GM12878 (cell line): ENCODE results near the gene C1QTNF9. TPM values are rescaled to one million over a fixed set of nuclear protein-coding genes. Genes with fewer than 3 reads are reported as not detected.

Experiments
- ATAC-seq: fragments of 200-7000 bp; cut with Tn5 transposase; 3 replicates; pipeline ENCODE4 v1.9.1; 2020; ENCODE audit warnings: mild to moderate bottlenecking, moderate library complexity
- BruUV-seq: library from RNA; stranded (reverse); fragments of 400-500 nt; replicated peaks from 2 replicates; lab custom pipeline; 2021; lab: Mats Ljungman, UMichigan
- CTCF ChIA-PET: fragments of 300-600 bp; sonication (Branson Sonifier 250); formaldehyde crosslinking; extraction: SDS; loops from one replicate; lab custom pipeline; 2021; ENCODE audit warnings: inconsistent platforms; lab: Yijun Ruan, JAX
- POLR2A ChIA-PET: fragments of 350-600 bp; formaldehyde crosslinking; extraction: SDS; loops from one replicate; lab custom pipeline; 2021; ENCODE audit warnings: inconsistent platforms; lab: Charles Lee
- RAD21 ChIA-PET: fragments of 300-600 bp; sonication (Branson Sonifier 250); formaldehyde crosslinking; loops from one replicate; lab custom pipeline; 2023; ENCODE audit warnings: antibody characterized with exemption; ENCODE audit not compliant: unreplicated experiment; lab: Charles Lee
- SMC1A ChIA-PET: fragments of 300-600 bp; sonication (Branson Sonifier 250); formaldehyde crosslinking; loops from one replicate; lab custom pipeline; 2023; ENCODE audit not compliant: unreplicated experiment, uncharacterized antibody; lab: Charles Lee
- DNase-seq: peaks from one replicate; pipeline ENCODE4 v3.0.0-alpha.2; 2011; ENCODE audit warnings: low read depth, low spot score
- FAIRE-seq: peaks from 3 replicates; lab custom pipeline; 2011; peaks lifted over from hg19 to GRCh38; lab: Jason Lieb, UNC
- H2AFZ ChIP-seq: 2 replicates; pipeline ENCODE4 v1.6.0; 2011; ENCODE audit warnings: low read depth, low read length, control low read depth; ENCODE audit not compliant: control insufficient read depth
- H3K27ac ChIP-seq: 2 replicates; pipeline ENCODE4 v1.5.1; 2011; ENCODE audit warnings: control low read depth; ENCODE audit not compliant: control insufficient read depth, insufficient read depth
- H3K27me3 ChIP-seq, 2 experiments: replicated peaks in 1 of 2; 2 replicates each; pipeline versions ENCODE4 v1.6.0 to v1.6.1; 2011; ENCODE audit warnings: low read length in 1 of 2; ENCODE audit not compliant: control insufficient read depth in 2 of 2, insufficient read depth in 2 of 2
- H3K36me3 ChIP-seq, 2 experiments: 2 replicates each; pipeline ENCODE4 v1.5.1; 2011; ENCODE audit warnings: low read length in 1 of 2; ENCODE audit not compliant: control insufficient read depth in 2 of 2, insufficient read depth in 2 of 2
- H3K4me1 ChIP-seq: 2 replicates; pipeline ENCODE4 v1.6.1; 2011; ENCODE audit warnings: mild to moderate bottlenecking, low read length, moderate library complexity, mixed read lengths; ENCODE audit not compliant: control insufficient read depth, insufficient read depth
- H3K4me2 ChIP-seq: 2 replicates; pipeline ENCODE4 v1.6.0; 2011; ENCODE audit warnings: control low read depth; ENCODE audit not compliant: control insufficient read depth, insufficient read depth
- H3K4me3 ChIP-seq: fragments of 200-600 bp; sonication (generic); 2 replicates; pipeline ENCODE4 v1.5.1; 2016
- H3K79me2 ChIP-seq: 2 replicates; pipeline ENCODE4 v1.6.0; 2011; ENCODE audit warnings: low read length; ENCODE audit not compliant: control insufficient read depth, insufficient read depth
- H3K9ac ChIP-seq: 2 replicates; pipeline ENCODE4 v1.8.0; 2011; ENCODE audit warnings: low read length, control low read depth, mixed read lengths; ENCODE audit not compliant: control insufficient read depth, insufficient read depth
- H3K9me3 ChIP-seq: replicated peaks from 3 replicates; pipeline ENCODE4 v1.5.1; 2011; ENCODE audit warnings: mild to moderate bottlenecking, low read length; ENCODE audit not compliant: control insufficient read depth, insufficient read depth
- H4K20me1 ChIP-seq: 2 replicates; pipeline ENCODE4 v1.6.0; 2011; ENCODE audit not compliant: control insufficient read depth, insufficient read depth
- BACH1 ChIP-seq: fragments of 450-650 bp; IDR thresholded peaks from 2 replicates; pipeline ENCODE4 v1.6.1; 2017; ENCODE audit warnings: mild to moderate bottlenecking, borderline replicate concordance
- BCL11A ChIP-seq: IDR thresholded peaks from 2 replicates; pipeline ENCODE4 v1.6.1; 2011; ENCODE audit warnings: low read depth, low read length
- CEBPB ChIP-seq, 2 experiments: fragments of 150-350 bp in 1 of 2; IDR thresholded peaks; 2 replicates each; pipeline ENCODE4 v1.6.1; 2012 to 2014; ENCODE audit warnings: low read depth in 2 of 2, low read length in 2 of 2, borderline replicate concordance in 1 of 2, inconsistent platforms in 1 of 2
- HCFC1 ChIP-seq: fragments of 150-350 bp; IDR thresholded peaks from 2 replicates; pipeline ENCODE4 v1.6.1; 2014; ENCODE audit warnings: low read length
- HDGF ChIP-seq: fragments of 450-650 bp; IDR thresholded peaks from 2 replicates; pipeline ENCODE4 v1.6.1; 2016; ENCODE audit warnings: antibody characterized with exemption
- IKZF2 ChIP-seq, 2 experiments: fragments of 450-650 bp; IDR thresholded peaks; 2 replicates each; pipeline ENCODE4 v1.6.1; 2017; ENCODE audit warnings: mild to moderate bottlenecking in 2 of 2, moderate library complexity in 2 of 2
- KLF5 ChIP-seq: fragments of 450-650 bp; IDR thresholded peaks from 2 replicates; pipeline ENCODE4 v1.6.1; 2014; ENCODE audit warnings: mild to moderate bottlenecking; ENCODE audit not compliant: partially characterized antibody
- MAX ChIP-seq: IDR thresholded peaks from 2 replicates; pipeline ENCODE4 v1.6.1; 2012; ENCODE audit warnings: low read depth, low read length, improper control_type of control experiment
- MYC ChIP-seq: IDR thresholded peaks from 2 replicates; pipeline ENCODE4 v1.6.1; 2011; ENCODE audit warnings: mild to moderate bottlenecking, low read length, moderate library complexity, inconsistent platforms; ENCODE audit not compliant: insufficient read depth, insufficient replicate concordance, insufficient read length, severe bottlenecking
- SIN3A ChIP-seq: IDR thresholded peaks from 2 replicates; pipeline ENCODE4 v1.6.1; 2012; ENCODE audit warnings: low read depth, low read length, improper control_type of control experiment
- STAT3 ChIP-seq: IDR thresholded peaks from 2 replicates; pipeline ENCODE4 v1.6.1; 2011; ENCODE audit warnings: low read depth, low read length, improper control_type of control experiment
- TCF12 ChIP-seq: IDR thresholded peaks from 2 replicates; pipeline ENCODE4 v1.6.1; 2011; ENCODE audit warnings: low read depth, mild to moderate bottlenecking, low read length
- YBX1 ChIP-seq: fragments of 450-650 bp; IDR thresholded peaks from 2 replicates; pipeline ENCODE4 v1.6.1; 2016; ENCODE audit warnings: antibody characterized with exemption
- ZBED1 ChIP-seq: IDR thresholded peaks from 2 replicates; pipeline ENCODE4 v1.6.1; 2016; ENCODE audit warnings: borderline replicate concordance
- WGBS: methylation state at CpG from one replicate; pipeline ENCODE4 v1.1.6; 2016; ENCODE audit warnings: low lambda C conversion rate; ENCODE audit not compliant: insufficient replicate concordance, insufficient coverage; ENCODE audit errors: missing lambda C conversion rate; 5-methylcytosine and 5-hydroxymethylcytosine counted together
- in situ Hi-C: fragments of 300-500 bp; cut with MboI; formaldehyde crosslinking; loops from 9 replicates; pipeline ENCODE4 v1.14.3; 2018; ENCODE audit warnings: mixed read lengths
- intact Hi-C: fragments of 100-400 bp; cut with micrococcal nuclease; formaldehyde crosslinking; loops from one replicate; pipeline ENCODE4 v1.14.2; 2022; ENCODE audit not compliant: unreplicated experiment
- polyA plus RNA-seq, 11 experiments: library from polyadenylated mRNA; depleted of rRNA in 4 of 11; unstranded in 6 of 11; stranded (reverse) in 5 of 11; fragments of >200 nt; fragmentation: Nextera tagmentation in 4 of 11; fragmentation: Illumina TruSeq in 1 of 11; extraction: Ambion mirVana in 4 of 11; extraction: Trizol in 1 of 11; gene quantifications; 1 replicate in 1 of 11; 2 replicates in 10 of 11; pipeline versions ENCODE4 v1.2.1 to v1.2.3, GENCODE V29; 2011 to 2016; ENCODE audit warnings: inconsistent platforms in 2 of 11, missing spikeins in 2 of 11, low read depth in 1 of 11
- total RNA-seq, 4 experiments: library from RNA; depleted of rRNA in 3 of 4; stranded (reverse); fragments of >200 nt in 3 of 4; fragmentation: Illumina TruSeq in 1 of 4; extraction: Trizol in 1 of 4; gene quantifications; 2 replicates each; pipeline versions ENCODE4 v1.2.1 to v1.2.3, GENCODE V29; 2013 to 2021
- TF ChIP-seq, protein P1 (sequence below): fragments of 450-650 bp; formaldehyde crosslinking; IDR thresholded peaks from 2 replicates; pipeline ENCODE4 v1.4.0; 2022; ENCODE audit warnings: mild to moderate bottlenecking, moderate library complexity

The C1QTNF9 gene
- total and polyA plus RNA-seq, 10 of the 15 experiments (the other 5 are each of a cell fraction or from before 2014, with no cell fraction given): not detected

GRCh38 chr13:24360106-24360505, 50.7 kb downstream of the C1QTNF9 start:
- RAD21 ChIA-PET: no interaction called here
- TF ChIP-seq TCF12: no peak
- TF ChIP-seq IKZF2 (IDR thresholded peaks at IDR 0.05): no peak
- no peak for TF ChIP-seq BACH1
- TF ChIP-seq, protein P1, sequence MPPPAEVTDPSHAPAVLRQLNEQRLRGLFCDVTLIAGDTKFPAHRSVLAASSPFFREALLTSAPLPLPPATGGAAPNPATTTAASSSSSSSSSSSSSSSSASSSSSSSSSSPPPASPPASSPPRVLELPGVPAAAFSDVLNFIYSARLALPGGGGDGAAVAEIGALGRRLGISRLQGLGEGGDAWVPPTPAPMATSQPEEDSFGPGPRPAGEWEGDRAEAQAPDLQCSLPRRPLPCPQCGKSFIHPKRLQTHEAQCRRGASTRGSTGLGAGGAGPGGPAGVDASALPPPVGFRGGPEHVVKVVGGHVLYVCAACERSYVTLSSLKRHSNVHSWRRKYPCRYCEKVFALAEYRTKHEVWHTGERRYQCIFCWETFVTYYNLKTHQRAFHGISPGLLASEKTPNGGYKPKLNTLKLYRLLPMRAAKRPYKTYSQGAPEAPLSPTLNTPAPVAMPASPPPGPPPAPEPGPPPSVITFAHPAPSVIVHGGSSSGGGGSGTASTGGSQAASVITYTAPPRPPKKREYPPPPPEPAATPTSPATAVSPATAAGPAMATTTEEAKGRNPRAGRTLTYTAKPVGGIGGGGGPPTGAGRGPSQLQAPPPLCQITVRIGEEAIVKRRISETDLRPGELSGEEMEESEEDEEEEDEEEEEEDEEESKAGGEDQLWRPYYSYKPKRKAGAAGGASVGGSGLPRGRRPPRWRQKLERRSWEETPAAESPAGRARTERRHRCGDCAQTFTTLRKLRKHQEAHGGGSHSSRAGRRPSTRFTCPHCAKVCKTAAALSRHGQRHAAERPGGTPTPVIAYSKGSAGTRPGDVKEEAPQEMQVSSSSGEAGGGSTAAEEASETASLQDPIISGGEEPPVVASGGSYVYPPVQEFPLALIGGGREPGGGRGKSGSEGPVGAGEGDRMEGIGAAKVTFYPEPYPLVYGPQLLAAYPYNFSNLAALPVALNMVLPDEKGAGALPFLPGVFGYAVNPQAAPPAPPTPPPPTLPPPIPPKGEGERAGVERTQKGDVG: no peak
- no peak for TF ChIP-seq YBX1
- no peak for TF ChIP-seq CEBPB (IDR thresholded peaks at IDR 0.05; ENCODE audit: borderline replicate concordance in 1 of 2, low read depth in 2 of 2, low read length in 2 of 2)
- no peak for TF ChIP-seq HDGF
- TF ChIP-seq MYC: no peak
- TF ChIP-seq MAX: no peak
- TF ChIP-seq KLF5: no peak
- no peak for TF ChIP-seq STAT3
- TF ChIP-seq SIN3A: no peak
- TF ChIP-seq BCL11A: no peak
- no peak for TF ChIP-seq HCFC1
- no peak for TF ChIP-seq ZBED1
- in situ Hi-C loops (no loop called here), intact Hi-C loops (no loop called here)
- no peak overlapping the region for H3K9ac ChIP-seq
- no peaks in the 10 kb centered on the region for H4K20me1 ChIP-seq
- 62% methylated on average over 7 of the region's 7 CpGs for WGBS
- H3K9me3 ChIP-seq: peaks cover 2% of the 10 kb centered on the region; the same call in 2 of the 3 replicates
- no peaks in the 10 kb centered on the region for H3K27me3 ChIP-seq
- H3K79me2 ChIP-seq: no peaks in the 10 kb centered on the region
- POLR2A ChIA-PET: no interaction called here
- H3K4me2 ChIP-seq: no peak overlapping the region
- SMC1A ChIA-PET: no interaction called here
- no peak overlapping the region for H3K27ac ChIP-seq
- CTCF ChIA-PET: no interaction called here
- no TSS peak for BruUV-seq
- H3K4me3 ChIP-seq: no peak overlapping the region
- H3K36me3 ChIP-seq: no peaks in the 10 kb centered on the region
- ATAC-seq: no peak
- no peak overlapping the region for H2AFZ ChIP-seq
- no peaks in the 10 kb centered on the region for H3K4me1 ChIP-seq
- FAIRE-seq: no peak
- no peak for DNase-seq
